Activated CD4-positive, alpha-beta T cell treated with anti-CD3 and anti-CD28 coated beads, Interleukin-2, Interleukin-4, amounts not matched to agents 100 ng/mL and 50 ng/mL, durations not matched to agents 16 hours and 8 hours (primary cell): ENCODE data around the gene PDGFB.

Experiments used
- DNase-seq: peaks from one replicate; pipeline ENCODE4 v3.0.0-alpha.2; 2020; ENCODE audit warnings: low spot score

Gene PDGFB

GRCh38 chr22:39244496-39245129 is at the start of gene PDGFB:
TSS of gene PDGFB (minus strand) at chr22:39244982. CDS start at chr22:39243963, 1,019 bp downstream.
- DNase-seq: no peak

- no peak for DNase-seq
Observed at GRCh38 chr22:39293766-39294368, 49.1 kb upstream of the PDGFB start.

GRCh38 chr22:39292561-39293074 is 47.8 kb upstream of the PDGFB start:
- no peak for DNase-seq

GRCh38 chr22:39292031-39292462 is 47.3 kb upstream of the PDGFB start:
- DNase-seq: no peak

GRCh38 chr22:39291523-39291922 is 46.7 kb upstream of the PDGFB start:
- DNase-seq: no peak

- no peak for DNase-seq
Observed at GRCh38 chr22:39290724-39291161, 46.0 kb upstream of the PDGFB start.

- DNase-seq: no peak
Observed at GRCh38 chr22:39289975-39290720, 45.4 kb upstream of the PDGFB start.

GRCh38 chr22:39289533-39289932 is 44.8 kb upstream of the PDGFB start:
- no peak for DNase-seq

GRCh38 chr22:39288135-39288898 is 43.5 kb upstream of the PDGFB start:
- no peak for DNase-seq

GRCh38 chr22:39287076-39287725 is 42.4 kb upstream of the PDGFB start:
- no peak for DNase-seq

GRCh38 chr22:39284983-39285382 is 40.2 kb upstream of the PDGFB start:
- DNase-seq: no peak

GRCh38 chr22:39284142-39284980 is 39.6 kb upstream of the PDGFB start:
- DNase-seq: no peak

GRCh38 chr22:39283322-39284141 is 38.8 kb upstream of the PDGFB start:
- no peak for DNase-seq

- no peak for DNase-seq
Observed at GRCh38 chr22:39282645-39283321, 38.0 kb upstream of the PDGFB start.

GRCh38 chr22:39281126-39281525 is 36.3 kb upstream of the PDGFB start:
- no peak for DNase-seq

- DNase-seq: no peak
Observed at GRCh38 chr22:39280250-39280649, 35.5 kb upstream of the PDGFB start.

GRCh38 chr22:39279170-39279850 is 34.5 kb upstream of the PDGFB start:
- DNase-seq: no peak

- no peak for DNase-seq
Observed at GRCh38 chr22:39278040-39278439, 33.3 kb upstream of the PDGFB start.

- DNase-seq: no peak
Observed at GRCh38 chr22:39277142-39277607, 32.4 kb upstream of the PDGFB start.
